GM21515 (cell line): ENCODE data around the gene MAST2.
"Not testable (repeated sequence)": the region's sequence is repeated elsewhere in the genome, so short reads cannot be mapped to it uniquely, and the experiment has no call there.

Experiments used
- ATAC-seq: cut with Tn5 transposase; IDR thresholded peaks from one replicate; pipeline ENCODE4 v1.9.1; 2021; ENCODE audit not compliant: unreplicated experiment

The MAST2 gene

DNA sequence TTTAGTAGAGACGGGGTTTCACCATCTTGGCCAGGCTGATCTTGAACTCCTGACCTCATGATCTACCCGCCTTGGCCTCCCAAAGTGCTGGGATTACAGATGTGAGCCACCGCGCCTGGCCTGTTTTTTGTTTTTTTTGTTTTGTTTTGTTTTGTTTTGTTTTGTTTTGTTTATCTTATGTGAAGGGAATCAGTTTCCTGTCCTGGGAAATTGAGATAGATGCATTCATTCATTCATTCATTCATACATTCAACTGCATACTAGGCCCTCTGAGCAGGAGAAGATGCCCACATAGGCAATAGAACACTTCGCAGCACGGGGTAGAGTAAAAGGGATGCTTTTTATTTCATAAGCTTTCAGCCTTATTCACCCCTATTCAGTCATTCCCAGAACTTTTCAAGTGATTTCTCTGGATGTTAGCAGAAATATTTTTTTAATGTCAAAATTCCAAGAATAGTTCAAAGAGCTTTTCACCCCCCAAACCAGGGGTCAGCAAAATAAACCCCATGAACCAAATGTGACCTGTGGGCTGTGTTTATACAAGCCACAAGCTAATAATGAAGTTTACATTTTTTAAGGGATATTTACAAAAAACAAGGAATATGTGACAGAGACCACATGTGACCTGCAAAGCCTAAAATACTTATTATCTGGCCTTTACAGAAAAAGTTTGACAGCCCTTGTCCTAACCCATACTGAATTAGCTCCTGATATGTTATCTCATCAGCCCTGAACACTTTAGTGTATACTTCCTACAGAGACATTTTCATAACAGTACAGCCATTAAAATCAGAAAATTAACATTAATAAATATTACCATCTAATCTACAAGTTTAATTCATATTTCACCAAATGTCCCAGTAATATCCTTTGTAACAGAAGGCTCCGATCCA, 127.1 kb downstream of the MAST2 start:
- ATAC-seq, result no peak

DNA sequence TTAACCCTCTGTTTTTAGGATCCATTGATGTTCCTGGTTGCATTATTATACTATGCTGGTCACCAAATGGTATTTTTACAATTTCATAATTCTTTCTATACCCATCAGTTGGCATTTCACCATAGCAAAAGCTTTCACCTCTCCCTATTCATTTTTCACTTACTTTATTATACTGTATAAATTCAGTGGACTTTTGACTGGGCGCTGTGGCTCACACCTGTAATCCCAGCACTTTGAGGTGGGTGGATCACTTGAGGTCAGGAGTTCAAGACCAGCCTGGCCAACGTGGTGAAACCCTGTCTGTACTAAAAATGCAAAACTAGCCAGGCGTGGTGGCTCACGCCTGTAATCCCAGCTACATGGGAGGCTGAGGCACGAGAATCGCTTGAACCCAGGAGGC, 128.8 kb downstream of the MAST2 start:
- not testable (repeated sequence) for ATAC-seq

DNA sequence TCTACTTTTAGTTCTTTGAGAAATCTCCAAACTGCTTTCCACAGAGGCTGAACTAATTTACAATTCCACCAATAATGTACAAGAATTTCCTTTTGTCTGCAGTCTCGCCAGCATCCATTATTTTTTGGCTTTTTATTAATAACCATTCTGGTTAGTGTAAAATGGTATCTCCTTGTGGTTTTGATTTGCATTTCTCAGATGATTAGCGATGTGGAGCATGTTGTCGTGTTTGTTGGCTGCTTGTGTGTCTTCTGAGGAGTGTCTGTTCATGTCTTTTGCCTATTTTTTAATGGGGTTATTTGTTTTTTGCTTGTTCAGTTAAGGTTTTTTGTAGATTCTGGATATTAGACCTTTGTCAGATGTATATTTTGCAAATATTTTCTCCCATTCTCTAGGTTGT, 131.5 kb downstream of the MAST2 start:
- no peak for ATAC-seq

DNA sequence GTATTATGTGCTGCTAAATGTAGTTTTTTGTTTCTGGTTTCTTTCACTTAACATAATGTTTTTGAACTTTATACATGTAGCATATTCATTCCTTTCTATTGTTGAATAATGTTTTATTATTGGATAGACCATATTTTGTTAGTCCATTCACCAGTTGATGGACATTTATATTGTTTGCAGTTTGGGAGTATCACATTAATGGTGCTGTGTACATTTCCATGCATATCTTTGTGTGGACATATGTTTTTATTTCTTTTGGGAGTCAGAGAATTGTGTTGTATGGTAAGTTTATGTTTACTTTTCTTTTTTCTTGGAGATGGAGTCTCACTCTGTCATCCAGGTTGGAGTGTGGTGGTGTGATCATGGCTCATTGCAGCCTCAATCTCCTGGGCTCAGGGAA, 134.6 kb downstream of the MAST2 start:
- no peak for ATAC-seq

DNA sequence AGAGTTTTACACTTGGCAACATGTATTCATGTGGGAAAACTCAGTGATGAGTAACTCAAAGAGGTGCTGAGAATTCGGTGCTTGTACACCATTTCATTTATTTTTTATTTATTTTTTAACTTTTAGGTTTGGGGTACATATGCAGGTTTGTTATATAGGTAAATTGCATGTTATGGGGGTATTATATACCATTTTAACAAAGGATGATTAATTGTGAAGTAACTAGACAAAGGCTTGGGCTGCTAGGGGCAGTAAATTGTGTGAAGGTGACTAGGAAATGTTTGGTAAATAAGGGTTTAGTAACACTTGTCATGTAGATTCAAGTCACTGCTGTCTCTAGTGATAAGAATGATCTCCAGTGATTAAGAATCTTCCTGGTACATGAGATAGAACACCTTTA, 139.0 kb downstream of the MAST2 start:
- ATAC-seq, result no peak

GRCh38 chr1:45943185-45943584, 139.8 kb downstream of the MAST2 start:
- ATAC-seq, result no peak

DNA sequence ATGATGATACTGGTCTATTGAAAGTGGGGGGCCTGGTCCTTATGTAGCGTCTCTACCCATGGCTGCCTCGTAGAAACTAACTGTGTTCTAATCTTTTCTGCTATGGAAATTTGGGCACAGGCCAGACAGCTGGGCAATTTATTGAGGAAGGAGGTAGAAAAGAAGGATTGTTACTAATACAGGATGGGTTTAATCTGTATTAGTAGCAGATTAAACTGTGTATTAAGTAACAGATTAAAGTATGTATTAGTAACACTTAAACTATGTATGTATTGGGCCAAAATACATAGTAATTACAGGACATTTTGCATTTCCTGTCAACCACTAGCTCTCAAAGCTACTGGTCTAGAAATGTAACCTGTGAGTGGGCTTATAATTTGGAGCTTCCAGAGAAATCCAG, 142.0 kb downstream of the MAST2 start:
- no peak for ATAC-seq

- ATAC-seq, result not testable (repeated sequence)
These were observed 146.1 kb downstream of the MAST2 start for GRCh38 chr1:45949462-45949861.

- no peak for ATAC-seq
These were observed 148.7 kb downstream of the MAST2 start for GRCh38 chr1:45952072-45952471.

GRCh38 chr1:45953934-45954847, 150.8 kb downstream of the MAST2 start:
- ATAC-seq, result no peak

- no peak for ATAC-seq
These were observed 154.3 kb downstream of the MAST2 start for GRCh38 chr1:45957684-45958083.

- ATAC-seq, result no peak
These were observed 154.9 kb downstream of the MAST2 start for GRCh38 chr1:45958317-45958716.

DNA sequence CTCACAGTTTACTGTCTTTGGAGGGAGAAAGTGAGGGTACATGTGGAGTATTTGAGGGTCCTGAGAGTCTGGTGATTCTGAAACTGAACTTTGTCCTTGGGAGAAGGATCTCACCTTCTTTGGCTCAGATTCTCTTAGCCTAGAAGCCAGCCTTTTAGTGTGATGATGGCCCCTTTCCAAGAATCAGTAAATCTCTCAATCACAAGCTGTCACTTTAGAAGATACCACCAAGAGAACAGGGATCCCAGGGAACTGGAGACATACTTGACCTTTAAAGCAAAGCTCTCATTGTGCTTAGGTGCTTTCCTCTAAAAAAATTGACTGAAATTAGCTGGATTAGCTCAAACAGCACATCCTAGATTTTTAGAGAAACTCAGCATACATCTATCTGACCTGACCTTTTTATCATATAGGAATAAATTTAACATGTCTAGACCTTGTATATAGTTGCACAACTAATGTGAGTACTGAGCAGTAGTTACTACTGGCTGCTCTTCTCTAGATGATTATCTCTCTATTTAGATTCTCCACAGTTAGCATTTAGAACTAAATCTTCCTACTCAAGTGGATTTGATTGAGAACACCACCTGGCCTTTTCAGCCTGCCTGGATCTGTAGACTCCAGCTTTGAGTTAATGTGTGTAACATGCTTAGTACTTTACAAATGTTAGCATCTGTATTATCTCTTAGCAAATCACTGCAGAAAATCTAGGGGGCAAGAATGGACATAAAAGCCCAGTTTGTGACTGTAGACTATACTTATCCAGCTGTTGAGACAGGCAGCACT, 157.7 kb downstream of the MAST2 start:
- no peak for ATAC-seq

DNA sequence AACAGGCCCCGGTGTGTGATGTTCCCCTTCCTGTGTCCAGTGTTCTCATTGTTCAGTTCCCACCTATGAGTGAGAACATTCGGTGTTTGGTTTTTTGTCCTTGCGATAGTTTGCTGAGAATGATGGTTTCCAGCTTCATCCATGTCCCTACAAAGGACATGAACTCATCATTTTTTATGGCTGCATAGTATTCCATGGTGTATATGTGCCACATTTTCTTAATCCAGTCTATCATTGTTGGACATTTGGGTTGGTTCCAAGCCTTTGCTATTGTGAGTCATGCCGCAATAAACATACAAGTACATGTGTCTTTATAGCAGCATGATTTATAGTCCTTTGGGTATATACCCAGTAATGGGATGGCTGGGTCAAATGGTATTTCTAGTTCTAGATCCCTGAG, 158.5 kb downstream of the MAST2 start:
- ATAC-seq, result not testable (repeated sequence)

- no peak for ATAC-seq
These were observed 165.7 kb downstream of the MAST2 start for GRCh38 chr1:45968941-45969666.

DNA sequence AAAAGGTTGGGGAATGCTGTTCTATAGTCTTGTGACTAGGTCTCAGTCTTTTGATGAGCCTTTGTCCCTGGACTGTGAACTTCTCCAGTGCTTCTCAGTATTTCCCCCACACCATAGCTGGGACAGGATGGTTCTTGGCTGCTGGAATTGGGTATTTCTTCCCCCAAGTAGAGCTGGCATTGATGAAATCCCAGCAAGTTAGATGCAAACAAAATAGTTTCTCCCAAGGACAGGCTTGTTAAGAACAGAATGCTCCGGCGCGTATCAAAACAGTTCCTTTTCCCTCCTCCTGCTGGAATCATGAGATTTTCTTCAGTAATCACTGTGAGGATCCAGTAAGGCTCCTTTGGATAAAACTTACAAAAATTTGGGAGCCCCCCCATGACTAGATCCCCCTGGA, 166.5 kb downstream of the MAST2 start:
- ATAC-seq, result no peak

- no peak for ATAC-seq
These were observed 167.9 kb downstream of the MAST2 start for GRCh38 chr1:45971335-45971734.

- ATAC-seq, result no peak
These were observed 168.6 kb downstream of the MAST2 start for GRCh38 chr1:45971922-45972531.

GRCh38 chr1:45972621-45973020, 169.2 kb downstream of the MAST2 start:
- ATAC-seq, result no peak

GRCh38 chr1:45973121-45973520, 169.7 kb downstream of the MAST2 start:
- ATAC-seq, result no peak
